Left lung (tissue), 10 donors: ENCODE measurements around the gene STAB2. TPM values are rescaled to one million over a fixed set of nuclear protein-coding genes. Genes with fewer than 3 reads are reported as not detected.

Experiments
- ATAC-seq: fragments of 200-7000 bp; cut with Tn5 transposase; one replicate; pipeline ENCODE4 v1.9.1; 2020; ENCODE audit warnings: moderate library complexity
- DNase-seq, 4 donors: peaks; one replicate each; pipeline ENCODE4 v3.0.0-alpha.2; 2013 to 2020
- H3K27ac ChIP-seq, 2 donors: fragments of 200-600 bp; sonication (generic) in 1 of 2; one replicate each; pipeline versions ENCODE4 v1.5.0 to v1.8.0; 2020 to 2021
- H3K27me3 ChIP-seq, 2 donors: fragments of 200-600 bp; sonication (generic) in 1 of 2; one replicate each; pipeline versions ENCODE4 v1.5.0 to v1.8.0; 2020 to 2021
- H3K36me3 ChIP-seq, 2 donors: fragments of 200-600 bp; sonication (generic) in 1 of 2; one replicate each; pipeline versions ENCODE4 v1.5.0 to v1.8.0; 2020 to 2021
- H3K4me1 ChIP-seq, 2 donors: fragments of 200-600 bp; one replicate each; pipeline ENCODE4 v1.8.0; 2021
- H3K4me3 ChIP-seq, 2 donors: fragments of 200-600 bp; sonication (generic) in 1 of 2; one replicate each; pipeline versions ENCODE4 v1.5.0 to v1.8.0; 2020 to 2021; ENCODE audit warnings: mild to moderate bottlenecking in 1 of 2
- H3K9me3 ChIP-seq, 2 donors: fragments of 200-600 bp; sonication (generic) in 1 of 2; one replicate each; pipeline versions ENCODE4 v1.5.0 to v1.8.0; 2020 to 2021
- CTCF ChIP-seq, 2 donors: fragments of 200-600 bp; sonication (generic) in 1 of 2; IDR thresholded peaks; one replicate each; pipeline versions ENCODE4 v1.5.0 to v1.8.0; 2021; ENCODE audit warnings: antibody characterized with exemption in 2 of 2
- intact Hi-C, 2 donors: fragments of 100-400 bp; cut with DNase I; formaldehyde crosslinking; loops; one replicate each; pipeline versions ENCODE4 v1.11.2 to v1.14.2; 2022
- polyA plus RNA-seq, 6 donors: library from polyadenylated mRNA; unstranded; fragments of 120-200 nt; gene quantifications; one replicate each; pipeline ENCODE4 v1.2.1, GENCODE V29; 2013; ENCODE audit not compliant: insufficient read length in 6 of 6
- total RNA-seq, 2 donors: library from RNA; stranded (reverse); fragmentation: NEBNext Ultra II Directional; extraction: Animal tissue kit (Norgen Biotek cat#: 25700); gene quantifications; one replicate each; pipeline ENCODE4 v1.2.1, GENCODE V29; 2021
- donor health status: DM: no; HTN: yes; CAD: no.
- donor health status: DM: no; HTN: no; CAD: no.

STAB2 gene
- total and polyA plus RNA-seq, 8 donors = 1.3 to 41.9 (median 31.5) TPM

- DNase-seq (no peak), ATAC-seq (no peak)
- TF ChIP-seq CTCF (IDR thresholded peaks at IDR 0.05) = no peak
- intact Hi-C loops = no loop called here
- Histone ChIP-seq H3K27ac (no peak overlapping the region), H3K27me3 (no peaks in the 10 kb centered on the region), H3K36me3 (no peaks in the 10 kb centered on the region), H3K4me1 (peaks cover 13 to 27% of the 10 kb centered on the region in 2 donors), H3K9me3 (no peaks in the 10 kb centered on the region), H3K4me3 (no peak overlapping the region)
Measured at GRCh38 chr12:103810111-103810510, 223.0 kb downstream of the STAB2 start.

DNA sequence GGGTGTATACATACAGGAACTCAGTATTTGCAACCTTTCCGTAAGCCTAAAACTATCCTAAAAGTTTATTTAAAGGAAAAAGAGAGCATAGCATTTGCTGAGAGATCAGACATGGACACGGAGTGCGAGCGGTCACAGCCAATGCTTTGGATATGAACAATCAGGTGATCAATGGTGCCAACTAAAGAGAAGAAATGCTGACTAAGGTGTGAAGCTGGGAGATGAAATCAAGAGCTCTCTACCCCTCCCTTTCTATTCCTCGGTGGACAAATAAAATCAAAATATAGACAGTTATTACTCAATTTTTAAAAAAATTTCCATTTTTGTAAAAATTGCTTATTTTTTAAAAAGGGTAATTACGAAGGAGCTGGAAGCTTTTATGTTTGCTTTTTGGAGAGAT, 224.7 kb downstream of the STAB2 start:
- TF ChIP-seq CTCF (IDR thresholded peaks at IDR 0.05) = no peak

GRCh38 chr12:103812789-103813188, 225.7 kb downstream of the STAB2 start:
- no peak overlapping the region for H3K4me3 ChIP-seq
- TF ChIP-seq CTCF (IDR thresholded peaks at IDR 0.05) = no peak
- H3K36me3 ChIP-seq = no peaks in the 10 kb centered on the region
- no peak for DNase-seq
- no peaks in the 10 kb centered on the region for H3K27me3 ChIP-seq
- no peak overlapping the region for H3K27ac ChIP-seq
- no peaks in the 10 kb centered on the region for H3K9me3 ChIP-seq
- H3K4me1 ChIP-seq = peaks cover 5% of the 10 kb centered on the region in 2 donors
- ATAC-seq = no peak
- intact Hi-C loops = no loop called here

More for the DNA sequence above, 224.7 kb downstream of the STAB2 start:
- H3K4me3 ChIP-seq = no peak overlapping the region
- ATAC-seq (no peak), DNase-seq (no peak)
- H3K9me3 ChIP-seq = no peaks in the 10 kb centered on the region
- peaks cover 5 to 13% of the 10 kb centered on the region in 2 donors for H3K4me1 ChIP-seq
- no peaks in the 10 kb centered on the region for H3K36me3 ChIP-seq
- intact Hi-C loops = no loop called here
- H3K27ac ChIP-seq = no peak overlapping the region
- H3K27me3 ChIP-seq = no peaks in the 10 kb centered on the region

GRCh38 chr12:103813426-103813825, 226.4 kb downstream of the STAB2 start:
- no peaks in the 10 kb centered on the region for H3K36me3 ChIP-seq
- H3K27ac ChIP-seq = no peak overlapping the region
- H3K9me3 ChIP-seq = no peaks in the 10 kb centered on the region
- ATAC-seq (no peak), DNase-seq (no peak)
- peaks cover 5% of the 10 kb centered on the region in 2 donors for H3K4me1 ChIP-seq
- H3K4me3 ChIP-seq = no peak overlapping the region
- intact Hi-C loops = no loop called here
- no peaks in the 10 kb centered on the region for H3K27me3 ChIP-seq
- TF ChIP-seq CTCF (IDR thresholded peaks at IDR 0.05) = no peak

DNA sequence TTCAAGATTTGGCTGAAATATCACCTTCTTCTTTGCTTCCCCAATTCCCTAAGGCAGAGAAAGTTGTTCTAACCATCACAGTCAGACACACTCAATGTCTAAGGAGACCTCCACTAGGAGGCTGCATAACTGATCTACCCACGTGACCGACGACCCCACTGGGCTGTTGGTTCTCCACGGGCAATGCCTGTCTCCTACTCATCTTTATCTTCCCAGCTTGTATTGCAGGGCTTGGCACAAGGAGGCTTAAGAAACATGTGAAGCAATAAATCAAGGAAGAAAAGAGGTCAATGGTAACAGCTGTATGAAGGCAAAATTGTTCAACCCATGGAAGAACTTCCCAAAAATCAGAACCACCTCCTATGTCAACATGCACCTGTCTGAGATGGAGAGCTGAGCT, 226.9 kb downstream of the STAB2 start:
- Histone ChIP-seq H3K27me3 (no peaks in the 10 kb centered on the region), H3K9me3 (no peaks in the 10 kb centered on the region), H3K36me3 (no peaks in the 10 kb centered on the region), H3K4me1 (peaks cover 5% of the 10 kb centered on the region in 2 donors), H3K27ac (no peak overlapping the region), H3K4me3 (no peak overlapping the region)
- TF ChIP-seq CTCF (IDR thresholded peaks at IDR 0.05) = no peak
- no peak for ATAC-seq
- no peak for DNase-seq
- intact Hi-C loops = no loop called here
